Epidermal melanocyte (primary cell): ENCODE measurements around the gene NFATC4.
A peak's percentile ranks its signal among the peaks of the same experiment; 100 is the strongest.
"Not testable (repeated sequence)": the region's sequence is repeated elsewhere in the genome, so short reads cannot be mapped to it uniquely, and the experiment has no call there.

ENCODE experiments used
- DNase-seq: peaks from one replicate; pipeline ENCODE4 v3.0.0; 2011; ENCODE audit warnings: low spot score; ENCODE audit not compliant: insufficient read length

Gene NFATC4

GRCh38 chr14:24366721-24367513 is 1.1 kb upstream of the NFATC4 start:
- DNase-seq = no peak

- DNase-seq = no peak
Observed at GRCh38 chr14:24368212-24368561, 203 bp downstream of the NFATC4 start.

- DNase-seq = peak; percentile 50
Observed at GRCh38 chr14:24368562-24369252, 723 bp downstream of the NFATC4 start.

- no peak for DNase-seq
Observed at GRCh38 chr14:24369463-24369862, 1.5 kb downstream of the NFATC4 start.

- DNase-seq = no peak
Observed at GRCh38 chr14:24369907-24370687, 2.1 kb downstream of the NFATC4 start.

GRCh38 chr14:24370748-24371147 is 2.8 kb downstream of the NFATC4 start:
- DNase-seq = no peak

- DNase-seq = not testable (repeated sequence)
Observed at GRCh38 chr14:24371605-24372004, 3.6 kb downstream of the NFATC4 start.

- DNase-seq = no peak
Observed at GRCh38 chr14:24372701-24373416, 4.9 kb downstream of the NFATC4 start.

- no peak for DNase-seq
Observed at GRCh38 chr14:24376448-24377070, 8.6 kb downstream of the NFATC4 start.

- no peak for DNase-seq
Observed at GRCh38 chr14:24377126-24377525, 9.1 kb downstream of the NFATC4 start.

- no peak for DNase-seq
Observed at GRCh38 chr14:24377657-24378056, 9.7 kb downstream of the NFATC4 start.

- DNase-seq = no peak
Observed at GRCh38 chr14:24378327-24378726, 10.3 kb downstream of the NFATC4 start.

GRCh38 chr14:24378981-24379906 is 11.3 kb downstream of the NFATC4 start:
- DNase-seq = no peak

GRCh38 chr14:24379907-24380730 is 12.1 kb downstream of the NFATC4 start:
- no peak for DNase-seq

GRCh38 chr14:24381363-24382063 is 13.5 kb downstream of the NFATC4 start:
- no peak for DNase-seq

- no peak for DNase-seq
Observed at GRCh38 chr14:24382064-24382371, 14.0 kb downstream of the NFATC4 start.

GRCh38 chr14:24384169-24384568 is 16.2 kb downstream of the NFATC4 start:
- DNase-seq = no peak

GRCh38 chr14:24385524-24385923 is 17.5 kb downstream of the NFATC4 start:
- DNase-seq = no peak

GRCh38 chr14:24387009-24387345 is 19.0 kb downstream of the NFATC4 start:
- no peak for DNase-seq
